ENCODE results near the gene PLVAP. TPM values are rescaled to one million over a fixed set of nuclear protein-coding genes. Genes with fewer than 3 reads are reported as not detected.

The PLVAP gene
- total RNA-seq, 1 donor from 2014 or later: 0.84 TPM

GRCh38 chr19:17309198-17309964 is 67.8 kb downstream of the PLVAP start, which contains the start of gene DDA1:
DDA1 (plus strand) TSS chr19:17309563; CDS start chr19:17309655, 92 bp downstream.
- H3K27me3 Mint-ChIP-seq: no peaks in the 10 kb centered on the region
- CTCF ChIA-PET: interaction anchor here (0.9 to 1.2 kb wide), 5 partner anchors 23 to 187 kb away, joined by 3 to 5 read pairs (median 3); partner anchors contain the start of gene MVB12A
- peak within 1 kb of the TSS; percentile 96 for H3K4me3 Mint-ChIP-seq
- peak; percentile 87 for DNase-seq
- peaks cover 21% of the 10 kb centered on the region for H3K36me3 Mint-ChIP-seq (ENCODE audit: low read depth)
- no peak for TF ChIP-seq CTCF (IDR thresholded peaks at IDR 0.05)
- ATAC-seq (ENCODE audit: low read depth): peak; percentile 82
- peaks cover 42% of the 10 kb centered on the region for H3K4me1 Mint-ChIP-seq
- intact Hi-C loops (cut with micrococcal nuclease): loop anchor here (1.0 to 10.0 kb wide), 6 partner anchors 28 to 722 kb away; partner anchors contain the start of genes BABAM1, GTPBP3 and OCEL1
- peak within 1 kb of the TSS; percentile 82 for H3K27ac Mint-ChIP-seq
- no peaks in the 10 kb centered on the region for H3K9me3 Mint-ChIP-seq
- POLR2A ChIA-PET: interaction anchor here (0.5 to 1.9 kb wide), 17 partner anchors 8 to 979 kb away, joined by 3 to 24 read pairs (median 6); partner anchors contain the start of genes ANKLE1, ANO8, BABAM1 and GTPBP3

GRCh38 chr19:17307876-17308377 is 69.2 kb downstream of the PLVAP start:
- CTCF ChIA-PET: no interaction called here
- H3K9me3 Mint-ChIP-seq: no peaks in the 10 kb centered on the region
- no peak overlapping the region for H3K27ac Mint-ChIP-seq
- H3K4me3 Mint-ChIP-seq: no peak overlapping the region
- ATAC-seq (ENCODE audit: low read depth) (no peak), DNase-seq (no peak)
- H3K4me1 Mint-ChIP-seq: peaks cover 50% of the 10 kb centered on the region
- TF ChIP-seq CTCF (IDR thresholded peaks at IDR 0.05): no peak
- intact Hi-C loops (cut with micrococcal nuclease): loop anchor here (5.0 to 10.0 kb wide), 2 partner anchors 413 to 721 kb away; no protein-coding TSS in a partner anchor
- peaks cover 13% of the 10 kb centered on the region for H3K36me3 Mint-ChIP-seq (ENCODE audit: low read depth)
- H3K27me3 Mint-ChIP-seq: no peaks in the 10 kb centered on the region
- POLR2A ChIA-PET: interaction anchor here (1.7 kb wide), 1 partner anchor 27 kb away, joined by 9 read pairs; the partner anchor contains the start of gene ANO8

GRCh38 chr19:17306285-17306714 is 70.8 kb downstream of the PLVAP start:
- peak overlapping the region; percentile 88 for H3K4me3 Mint-ChIP-seq
- H3K4me1 Mint-ChIP-seq: peaks cover 53% of the 10 kb centered on the region
- H3K27ac Mint-ChIP-seq: peak overlapping the region; percentile 91
- CTCF ChIA-PET: interaction anchor here (1.6 kb wide), 1 partner anchor 14 kb away, joined by 14 read pairs; no protein-coding TSS in a partner anchor
- DNase-seq (no peak), ATAC-seq (ENCODE audit: low read depth) (no peak)
- intact Hi-C loops (cut with micrococcal nuclease): loop anchor here (5.0 to 10.0 kb wide), 2 partner anchors 411 to 719 kb away; no protein-coding TSS in a partner anchor
- H3K27me3 Mint-ChIP-seq: no peaks in the 10 kb centered on the region
- H3K9me3 Mint-ChIP-seq: no peaks in the 10 kb centered on the region
- no peak for TF ChIP-seq CTCF (IDR thresholded peaks at IDR 0.05)
- POLR2A ChIA-PET: interaction anchor here (0.5 to 1.0 kb wide), 4 partner anchors 27 to 857 kb away, joined by 3 to 5 read pairs (median 4); partner anchors contain the start of gene USE1
- H3K36me3 Mint-ChIP-seq (ENCODE audit: low read depth): peaks cover 7% of the 10 kb centered on the region

- H3K36me3 Mint-ChIP-seq (ENCODE audit: low read depth): peaks cover 7% of the 10 kb centered on the region
- intact Hi-C loops (cut with micrococcal nuclease): loop anchor here (1.0 to 10.0 kb wide), 7 partner anchors 13 to 718 kb away; partner anchors contain the start of genes BABAM1 and GTPBP3
- no peaks in the 10 kb centered on the region for H3K9me3 Mint-ChIP-seq
- peak within 1 kb of the TSS; percentile 91 for H3K27ac Mint-ChIP-seq
- H3K27me3 Mint-ChIP-seq: no peaks in the 10 kb centered on the region
- ChIA-PET CTCF (interaction anchor here (0.7 to 2.3 kb wide), 13 partner anchors 11 to 240 kb away, joined by 3 to 14 read pairs (median 4); partner anchors contain the start of genes ANKLE1, ANO8 and BABAM1), POLR2A (interaction anchor here (0.5 to 1.2 kb wide), 26 partner anchors 13 to 1227 kb away, joined by 3 to 19 read pairs (median 4); partner anchors contain the start of genes ANO8, BABAM1, MVB12A and USE1)
- H3K4me1 Mint-ChIP-seq: peaks cover 51% of the 10 kb centered on the region
- peak within 1 kb of the TSS; percentile 88 for H3K4me3 Mint-ChIP-seq
- peak; percentile 69 for ATAC-seq (ENCODE audit: low read depth)
- no peak for TF ChIP-seq CTCF (IDR thresholded peaks at IDR 0.05)
- peak; percentile 88 for DNase-seq
Observed at GRCh38 chr19:17305517-17306284, 71.4 kb downstream of the PLVAP start, which contains the start of gene MRPL34. MRPL34 (plus strand) TSS chr19:17305872; CDS start chr19:17305893, 21 bp downstream.
